NCI-H526 treated with DMSO at 0.1 percent for 48 hours (cell line): ENCODE results near the gene CYTH4.

Experiments
- DNase-seq: peaks from one replicate; lab custom pipeline; 2025; lab: John Stamatoyannopoulos, UW

CYTH4 gene

GRCh38 chr22:37344735-37345449 lies 62.6 kb downstream of the CYTH4 start:
- no peak for DNase-seq

GRCh38 chr22:37345863-37346504 lies 63.7 kb downstream of the CYTH4 start:
- DNase-seq = no peak

GRCh38 chr22:37346505-37346895 lies 64.2 kb downstream of the CYTH4 start:
- DNase-seq = no peak

GRCh38 chr22:37349043-37349814 lies 66.9 kb downstream of the CYTH4 start:
- DNase-seq = no peak

- no peak for DNase-seq
Measured at GRCh38 chr22:37351232-37351631, 68.9 kb downstream of the CYTH4 start.

- no peak for DNase-seq
Measured at GRCh38 chr22:37352481-37352880, 70.2 kb downstream of the CYTH4 start.

- DNase-seq = no peak
Measured at GRCh38 chr22:37353839-37354238, 71.5 kb downstream of the CYTH4 start.

GRCh38 chr22:37354261-37354660 lies 72.0 kb downstream of the CYTH4 start:
- DNase-seq = no peak

GRCh38 chr22:37354670-37355069 lies 72.4 kb downstream of the CYTH4 start:
- DNase-seq = no peak

GRCh38 chr22:37355174-37355573 lies 72.9 kb downstream of the CYTH4 start:
- DNase-seq = no peak

GRCh38 chr22:37356922-37357321 lies 74.6 kb downstream of the CYTH4 start:
- DNase-seq = no peak

- DNase-seq = no peak
Measured at GRCh38 chr22:37357446-37358075, 75.3 kb downstream of the CYTH4 start.

- DNase-seq = no peak
Measured at GRCh38 chr22:37358386-37358785, 76.1 kb downstream of the CYTH4 start.

GRCh38 chr22:37358917-37359316 lies 76.6 kb downstream of the CYTH4 start:
- DNase-seq = no peak

GRCh38 chr22:37362621-37363020 lies 80.3 kb downstream of the CYTH4 start:
- DNase-seq = no peak

GRCh38 chr22:37363261-37363992 lies 81.1 kb downstream of the CYTH4 start:
- DNase-seq = no peak
